ENCODE data around the gene INPP5F. TPM values are rescaled to one million over a fixed set of nuclear protein-coding genes. Genes with fewer than 3 reads are reported as not detected.

INPP5F gene
- total and polyA plus RNA-seq, 10 of the 15 experiments (the other 5 are each of a cell fraction or from before 2014, with no cell fraction given) = 6.0 to 49.3 (median 34.3) TPM

DNA sequence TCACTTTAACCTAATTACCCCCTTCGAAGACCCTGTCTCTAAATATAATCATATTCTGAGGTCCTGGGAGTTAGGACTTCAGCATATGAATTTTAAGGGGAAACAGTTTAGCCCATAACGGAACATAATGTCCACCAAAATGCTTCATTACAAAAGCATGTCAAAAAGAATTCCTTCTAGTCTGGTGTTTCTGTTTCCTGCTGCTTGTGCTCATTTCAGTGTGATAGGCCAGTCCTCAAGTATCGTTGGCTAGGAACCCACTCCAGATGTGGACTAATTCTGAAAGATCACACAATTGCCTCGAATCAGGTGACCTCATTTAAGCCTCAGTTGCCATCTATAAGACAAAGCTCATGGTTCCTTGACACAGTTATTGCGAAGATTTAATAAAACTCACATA, 29.6 kb downstream of the INPP5F start:
- WGBS (ENCODE audit: insufficient coverage, insufficient replicate concordance, low lambda C conversion rate, missing lambda C conversion rate) = 57% methylated on average over 5 of the region's 5 CpGs
- H2AFZ ChIP-seq (ENCODE audit: control insufficient read depth, low read depth, low read length) = no peak overlapping the region
- H3K4me1 ChIP-seq (ENCODE audit: control insufficient read depth, insufficient read depth, low read length) = no peaks in the 10 kb centered on the region
- no peak for DNase-seq (ENCODE audit: low read depth, low spot score)
- no peak overlapping the region for H3K4me2 ChIP-seq (ENCODE audit: control insufficient read depth, insufficient read depth)
- H3K79me2 ChIP-seq (ENCODE audit: control insufficient read depth, insufficient read depth, low read length) = no peaks in the 10 kb centered on the region
- H3K27ac ChIP-seq (ENCODE audit: control insufficient read depth, insufficient read depth) = no peak overlapping the region
- BruUV-seq (replicated peaks) = no TSS peak
- SMC1A ChIA-PET (ENCODE audit: uncharacterized antibody, unreplicated experiment) = interaction anchor here (1.2 to 12.4 kb wide), 2 partner anchors 10 to 71 kb away, joined by 3 to 172 read pairs; no protein-coding TSS in a partner anchor
- no peak for ATAC-seq
- no peaks in the 10 kb centered on the region for H4K20me1 ChIP-seq (ENCODE audit: control insufficient read depth, insufficient read depth)
- in situ Hi-C loops (cut with MboI) = loop anchor here (10.0 kb wide), 1 partner anchor 579 kb away; no protein-coding TSS in a partner anchor
- H3K9ac ChIP-seq (ENCODE audit: control insufficient read depth, insufficient read depth, low read length) = no peak overlapping the region
- CTCF ChIA-PET = interaction anchor here (12.2 kb wide), 1 partner anchor 70 kb away, joined by 225 read pairs; no protein-coding TSS in a partner anchor
- no peak overlapping the region for H3K4me3 ChIP-seq
- H3K27me3 ChIP-seq (replicated peaks in 1 of 2; ENCODE audit: control insufficient read depth in 2 of 2, insufficient read depth in 2 of 2, low read length in 1 of 2) = no peaks in the 10 kb centered on the region
- no peak for FAIRE-seq
- POLR2A ChIA-PET = no interaction called here
- H3K9me3 ChIP-seq (replicated peaks; ENCODE audit: control insufficient read depth, insufficient read depth, low read length) = no peaks in the 10 kb centered on the region
- peaks cover 4 to 8% of the 10 kb centered on the region in 2 experiments; a peak in 3 of 4 replicates for H3K36me3 ChIP-seq (ENCODE audit: control insufficient read depth in 2 of 2, insufficient read depth in 2 of 2, low read length in 1 of 2)
- RAD21 ChIA-PET (ENCODE audit: unreplicated experiment) = no interaction called here
- intact Hi-C loops (cut with micrococcal nuclease; ENCODE audit: unreplicated experiment) = loop anchor here (10.0 kb wide), 1 partner anchor 579 kb away; no protein-coding TSS in a partner anchor
- TF ChIP-seq KDM1A (IDR thresholded peaks at IDR 0.05; ENCODE audit: borderline replicate concordance) = no peak
- TF ChIP-seq EED (IDR thresholded peaks at IDR 0.05; ENCODE audit: low read depth) = no peak
- TF ChIP-seq SIX5 (IDR thresholded peaks at IDR 0.05; ENCODE audit: low read depth, low read length, severe bottlenecking) = no peak
- TF ChIP-seq TARDBP (IDR thresholded peaks at IDR 0.05; ENCODE audit: borderline replicate concordance) = no peak
- TF ChIP-seq, protein P1, sequence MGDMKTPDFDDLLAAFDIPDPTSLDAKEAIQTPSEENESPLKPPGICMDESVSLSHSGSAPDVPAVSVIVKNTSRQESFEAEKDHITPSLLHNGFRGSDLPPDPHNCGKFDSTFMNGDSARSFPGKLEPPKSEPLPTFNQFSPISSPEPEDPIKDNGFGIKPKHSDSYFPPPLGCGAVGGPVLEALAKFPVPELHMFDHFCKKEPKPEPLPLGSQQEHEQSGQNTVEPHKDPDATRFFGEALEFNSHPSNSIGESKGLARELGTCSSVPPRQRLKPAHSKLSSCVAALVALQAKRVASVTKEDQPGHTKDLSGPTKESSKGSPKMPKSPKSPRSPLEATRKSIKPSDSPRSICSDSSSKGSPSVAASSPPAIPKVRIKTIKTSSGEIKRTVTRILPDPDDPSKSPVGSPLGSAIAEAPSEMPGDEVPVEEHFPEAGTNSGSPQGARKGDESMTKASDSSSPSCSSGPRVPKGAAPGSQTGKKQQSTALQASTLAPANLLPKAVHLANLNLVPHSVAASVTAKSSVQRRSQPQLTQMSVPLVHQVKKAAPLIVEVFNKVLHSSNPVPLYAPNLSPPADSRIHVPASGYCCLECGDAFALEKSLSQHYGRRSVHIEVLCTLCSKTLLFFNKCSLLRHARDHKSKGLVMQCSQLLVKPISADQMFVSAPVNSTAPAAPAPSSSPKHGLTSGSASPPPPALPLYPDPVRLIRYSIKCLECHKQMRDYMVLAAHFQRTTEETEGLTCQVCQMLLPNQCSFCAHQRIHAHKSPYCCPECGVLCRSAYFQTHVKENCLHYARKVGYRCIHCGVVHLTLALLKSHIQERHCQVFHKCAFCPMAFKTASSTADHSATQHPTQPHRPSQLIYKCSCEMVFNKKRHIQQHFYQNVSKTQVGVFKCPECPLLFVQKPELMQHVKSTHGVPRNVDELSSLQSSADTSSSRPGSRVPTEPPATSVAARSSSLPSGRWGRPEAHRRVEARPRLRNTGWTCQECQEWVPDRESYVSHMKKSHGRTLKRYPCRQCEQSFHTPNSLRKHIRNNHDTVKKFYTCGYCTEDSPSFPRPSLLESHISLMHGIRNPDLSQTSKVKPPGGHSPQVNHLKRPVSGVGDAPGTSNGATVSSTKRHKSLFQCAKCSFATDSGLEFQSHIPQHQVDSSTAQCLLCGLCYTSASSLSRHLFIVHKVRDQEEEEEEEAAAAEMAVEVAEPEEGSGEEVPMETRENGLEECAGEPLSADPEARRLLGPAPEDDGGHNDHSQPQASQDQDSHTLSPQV (IDR thresholded peaks at IDR 0.05) = no peak
- TF ChIP-seq EZH2 (IDR thresholded peaks at IDR 0.05; ENCODE audit: borderline replicate concordance, control insufficient read depth, low read depth, low read length) = no peak
- no peak for TF ChIP-seq ESRRA (IDR thresholded peaks at IDR 0.05; ENCODE audit: low read length)
- TF ChIP-seq, protein P2, sequence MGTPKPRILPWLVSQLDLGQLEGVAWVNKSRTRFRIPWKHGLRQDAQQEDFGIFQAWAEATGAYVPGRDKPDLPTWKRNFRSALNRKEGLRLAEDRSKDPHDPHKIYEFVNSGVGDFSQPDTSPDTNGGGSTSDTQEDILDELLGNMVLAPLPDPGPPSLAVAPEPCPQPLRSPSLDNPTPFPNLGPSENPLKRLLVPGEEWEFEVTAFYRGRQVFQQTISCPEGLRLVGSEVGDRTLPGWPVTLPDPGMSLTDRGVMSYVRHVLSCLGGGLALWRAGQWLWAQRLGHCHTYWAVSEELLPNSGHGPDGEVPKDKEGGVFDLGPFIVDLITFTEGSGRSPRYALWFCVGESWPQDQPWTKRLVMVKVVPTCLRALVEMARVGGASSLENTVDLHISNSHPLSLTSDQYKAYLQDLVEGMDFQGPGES (IDR thresholded peaks at IDR 0.05) = no peak
- no peak for TF ChIP-seq SMAD1 (IDR thresholded peaks at IDR 0.05; ENCODE audit: low read depth, partially characterized antibody)
- no peak for TF ChIP-seq BCL11A (IDR thresholded peaks at IDR 0.05; ENCODE audit: low read depth, low read length)
